Measurements from ENCODE around the gene ARHGAP20.
A peak's percentile ranks its signal among the peaks of the same experiment; 100 is the strongest.

ARHGAP20 gene

DNA sequence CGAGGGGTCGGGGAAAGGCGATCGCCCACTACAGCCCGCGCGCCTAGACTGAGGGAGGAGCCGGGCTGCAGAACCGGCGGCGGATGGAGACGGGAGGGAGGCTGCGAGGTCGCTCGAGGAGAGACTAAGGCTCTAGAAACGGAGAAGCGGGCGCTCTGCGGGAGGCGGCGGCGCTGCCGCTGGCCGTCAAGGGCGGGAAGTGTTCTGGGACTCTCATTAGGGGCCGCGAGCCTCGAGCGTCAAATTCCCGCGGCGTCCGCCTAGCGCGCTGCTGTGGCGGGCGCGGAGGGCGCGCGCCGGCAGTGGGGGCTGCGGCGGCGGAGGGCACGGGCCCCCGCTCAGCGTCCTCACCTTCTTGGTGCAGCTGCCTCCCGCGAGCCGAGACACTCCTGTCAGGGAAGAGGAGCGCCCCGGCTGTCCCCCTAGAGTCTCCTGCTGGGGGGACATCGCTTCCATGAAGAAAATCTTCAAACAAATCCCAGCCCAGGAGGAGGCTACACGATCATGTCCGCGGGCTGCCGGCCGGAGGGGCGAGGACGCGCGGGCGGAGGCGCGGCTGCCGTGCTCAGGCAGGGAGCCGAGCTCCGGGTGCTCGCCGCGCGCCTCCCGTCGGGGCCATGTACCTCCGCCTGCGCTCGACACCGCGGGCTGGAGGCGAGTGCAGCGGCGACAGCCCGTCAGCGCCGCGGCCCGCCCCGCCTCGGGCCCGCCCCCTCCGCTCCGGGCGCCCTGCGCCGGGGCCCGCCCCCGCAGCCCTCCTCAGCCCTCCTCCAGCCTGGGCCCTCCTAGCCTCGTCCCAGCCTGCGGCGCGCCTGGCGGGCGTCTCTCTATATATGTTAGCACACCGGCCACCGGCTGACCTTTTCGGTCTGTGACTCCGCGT, at the start of gene ARHGAP20:
TSS of gene ARHGAP20 (minus strand) at position 662 of the 883 bp plus-strand sequence. CDS start at position 456, 206 bp downstream.
- peak; percentile 53 for DNase-seq

DNA sequence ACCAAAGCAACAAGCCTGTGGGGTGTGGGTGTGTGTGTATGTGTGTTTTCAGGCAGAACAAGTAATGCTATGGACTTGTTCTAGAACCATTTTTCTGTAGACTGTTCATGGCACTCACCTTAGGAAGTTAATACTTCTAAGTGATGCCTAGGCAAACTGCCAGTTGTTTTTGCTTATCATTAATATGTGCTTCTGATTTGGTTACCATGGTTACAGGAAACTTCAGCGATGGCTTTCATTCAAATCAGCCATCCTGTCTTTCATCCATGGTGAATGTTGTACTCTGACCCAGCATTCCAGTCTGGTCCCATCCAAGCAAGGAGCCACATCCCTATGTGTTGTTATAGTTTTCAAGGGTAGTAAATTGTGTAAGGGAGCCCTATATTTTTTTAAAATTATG, 49.8 kb upstream of the ARHGAP20 start:
- peak; percentile 37 for DNase-seq

DNA sequence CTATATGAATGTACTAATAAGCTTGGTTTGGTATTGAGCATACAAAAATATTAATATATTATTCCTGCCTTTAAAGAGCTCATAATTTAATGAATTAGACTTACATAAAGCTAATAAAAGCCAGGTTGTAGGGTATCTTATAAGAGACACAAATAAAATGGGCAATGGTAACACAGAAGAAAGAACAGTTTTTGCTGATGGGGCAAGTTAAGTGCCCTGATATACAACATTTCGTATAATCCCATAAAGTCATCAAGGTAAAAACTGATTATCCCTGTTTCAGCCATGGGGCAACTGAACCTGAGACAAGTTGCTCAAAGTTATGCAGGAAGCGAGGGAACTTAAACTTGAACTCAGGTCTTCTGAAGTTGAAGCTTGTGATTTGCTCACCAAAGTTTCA, 48.9 kb upstream of the ARHGAP20 start:
- DNase-seq = no peak

GRCh38 chr11:110759972-110760381, 47.7 kb upstream of the ARHGAP20 start:
- peak; percentile 27 for DNase-seq

GRCh38 chr11:110757962-110758755, 45.9 kb upstream of the ARHGAP20 start:
- no peak for DNase-seq

DNA sequence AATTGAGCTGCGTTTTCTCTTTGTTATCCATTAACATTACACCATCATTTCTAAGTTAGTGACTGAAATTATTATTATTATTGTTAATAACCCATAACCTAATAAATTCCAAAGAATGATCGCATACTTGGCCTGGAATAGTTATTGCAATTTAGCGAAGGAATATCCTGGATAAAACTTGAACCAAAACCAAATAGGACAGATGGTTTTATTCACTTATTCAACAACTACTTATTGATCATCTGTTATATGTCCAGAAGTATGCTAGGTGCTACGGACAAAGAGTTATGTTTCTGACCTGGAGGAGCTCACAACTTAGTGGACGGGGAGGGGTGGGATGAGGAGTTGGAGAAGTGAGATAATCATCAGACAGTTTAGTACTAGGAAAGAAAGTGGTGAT, 44.8 kb upstream of the ARHGAP20 start:
- no peak for DNase-seq

DNA sequence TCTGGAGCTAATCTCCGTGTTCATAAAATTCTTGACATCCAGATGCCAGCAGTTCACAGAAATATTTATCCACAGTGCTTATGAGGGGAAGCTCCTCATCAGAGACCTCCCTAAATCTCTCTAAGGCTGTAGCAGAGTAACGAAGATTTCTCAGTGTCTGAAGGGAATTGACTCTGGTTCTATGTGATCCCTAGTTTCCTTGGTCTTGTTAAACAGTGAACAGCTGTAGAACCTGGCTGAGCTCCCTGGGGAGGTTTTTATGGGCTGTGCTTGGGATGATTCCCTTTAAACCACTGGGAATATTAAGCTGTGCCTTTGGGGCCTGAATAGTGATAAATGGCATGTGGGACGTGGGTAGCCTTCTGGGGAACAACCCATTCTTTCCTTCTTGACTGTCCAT, 43.7 kb upstream of the ARHGAP20 start:
- peak; percentile 82 for DNase-seq

DNA sequence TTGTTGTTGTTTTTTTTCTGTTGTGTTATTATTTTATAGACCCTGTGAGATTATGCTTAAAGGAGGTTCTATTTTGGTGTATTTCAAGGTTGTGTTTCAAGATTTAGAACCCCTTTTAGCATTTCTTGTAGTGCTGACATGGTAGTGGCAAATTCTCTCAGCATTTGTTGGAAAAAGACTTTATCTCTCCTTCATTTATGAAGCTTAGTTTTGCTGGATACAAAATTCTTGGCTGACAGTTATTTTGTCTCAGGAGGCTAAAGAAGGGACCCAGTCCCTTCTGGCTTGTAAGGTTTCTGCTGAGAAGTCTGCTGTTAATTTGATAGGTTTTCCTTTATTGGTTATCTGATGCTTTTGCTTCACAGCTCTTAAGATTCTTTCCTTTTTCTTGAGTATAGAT, 40.7 kb upstream of the ARHGAP20 start:
- DNase-seq = no peak

DNA sequence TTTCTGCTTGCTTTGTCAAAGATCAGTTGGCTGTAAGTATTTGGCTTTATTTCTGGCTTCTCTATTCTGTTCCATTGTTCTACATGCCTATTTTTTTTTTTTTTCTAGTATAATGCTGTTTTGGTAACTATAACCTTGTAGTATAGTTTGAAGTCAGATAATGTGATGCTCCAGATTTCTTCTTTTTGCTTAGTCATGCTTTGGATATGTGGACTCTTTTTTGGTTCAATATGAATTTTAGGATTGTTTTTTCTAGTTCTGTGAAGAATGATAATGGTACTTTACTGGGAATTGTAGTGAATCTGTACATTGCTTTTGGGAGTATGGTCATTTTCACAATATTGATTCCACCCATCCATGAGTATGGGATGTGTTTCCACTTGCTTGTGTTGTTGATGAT, 37.9 kb upstream of the ARHGAP20 start:
- DNase-seq = no peak

- DNase-seq = no peak
Observed at GRCh38 chr11:110747531-110747930, 35.3 kb upstream of the ARHGAP20 start.

DNA sequence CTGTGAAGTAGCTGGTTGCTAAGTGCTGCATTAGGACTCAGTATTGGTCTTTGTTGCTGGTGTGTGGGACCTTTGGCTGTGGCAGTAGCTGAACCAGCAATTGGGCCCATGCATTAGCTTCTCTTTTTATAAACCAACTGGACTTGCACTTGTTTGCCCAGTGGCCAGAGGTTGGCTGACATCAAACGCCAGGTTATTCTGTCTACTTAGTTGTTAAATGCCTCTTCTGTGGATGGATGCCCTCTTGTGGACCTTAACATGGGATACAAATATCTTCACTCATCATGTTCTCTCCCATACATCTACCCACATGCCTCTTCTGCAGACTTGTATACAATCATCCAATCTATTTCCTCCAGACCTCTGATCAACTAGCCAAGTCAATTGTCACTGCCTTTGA, 26.4 kb upstream of the ARHGAP20 start:
- no peak for DNase-seq

DNA sequence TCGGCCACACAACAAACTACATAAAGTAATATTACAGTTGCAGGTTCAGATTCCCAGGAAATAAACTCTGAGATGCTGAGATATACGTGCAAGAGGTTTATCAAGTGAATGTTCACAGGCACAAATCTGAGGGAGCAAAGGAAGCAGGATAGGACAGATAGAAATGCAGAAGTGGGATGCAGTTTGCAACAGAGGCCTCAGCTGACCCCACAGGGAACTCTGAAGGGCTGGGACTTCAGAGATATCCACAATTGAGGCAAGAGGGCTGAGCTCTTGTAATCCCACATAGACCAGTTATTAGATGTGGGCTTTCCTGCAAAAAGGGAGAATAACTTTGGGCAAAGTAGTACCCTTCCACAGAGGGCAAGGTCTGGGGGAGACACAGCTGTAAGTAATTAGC, 25.4 kb upstream of the ARHGAP20 start:
- DNase-seq = no peak

GRCh38 chr11:110736171-110736553, 23.9 kb upstream of the ARHGAP20 start:
- no peak for DNase-seq

- no peak for DNase-seq
Observed at GRCh38 chr11:110735455-110736170, 23.4 kb upstream of the ARHGAP20 start.

GRCh38 chr11:110734790-110735189, 22.6 kb upstream of the ARHGAP20 start:
- no peak for DNase-seq

DNA sequence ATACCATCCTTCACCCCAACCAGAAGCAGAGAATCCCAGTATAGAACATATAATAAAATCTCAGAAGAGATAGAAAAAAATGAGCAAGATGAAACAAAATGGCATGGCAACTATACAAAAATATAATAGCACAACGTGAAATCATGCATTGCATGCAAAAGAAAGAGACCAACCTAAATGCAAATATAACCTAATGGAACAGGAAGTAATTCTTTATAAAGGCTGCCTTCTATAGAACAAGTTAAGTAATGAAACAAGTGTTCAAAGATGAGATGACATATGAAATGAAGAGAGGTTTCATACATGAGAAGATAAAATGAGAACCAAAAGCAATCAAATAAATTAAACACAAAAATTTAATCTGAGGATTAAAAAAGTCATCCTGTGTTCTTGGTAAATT, 18.5 kb upstream of the ARHGAP20 start:
- DNase-seq = no peak

GRCh38 chr11:110728883-110729282, 16.6 kb upstream of the ARHGAP20 start:
- DNase-seq = no peak

DNA sequence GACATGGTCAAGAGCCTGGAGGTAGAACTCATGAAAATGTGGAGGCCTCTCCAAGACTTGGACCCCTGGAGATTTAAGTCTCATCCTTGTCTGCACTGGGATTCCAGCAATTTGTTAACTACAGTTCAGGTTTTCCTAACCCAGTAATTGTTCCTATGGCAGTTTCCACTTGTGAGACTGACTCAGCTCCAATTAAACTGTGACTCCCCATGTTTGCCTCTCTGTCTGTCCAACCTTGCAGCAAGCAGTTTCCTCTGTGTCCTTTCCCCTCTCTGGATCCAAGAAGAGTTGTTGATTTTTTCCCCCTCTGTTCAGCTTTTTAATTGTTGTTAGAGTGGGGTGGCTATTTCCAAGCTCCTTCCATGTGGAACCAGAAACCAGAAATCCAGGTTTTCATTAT, 16.2 kb upstream of the ARHGAP20 start:
- DNase-seq = no peak

DNA sequence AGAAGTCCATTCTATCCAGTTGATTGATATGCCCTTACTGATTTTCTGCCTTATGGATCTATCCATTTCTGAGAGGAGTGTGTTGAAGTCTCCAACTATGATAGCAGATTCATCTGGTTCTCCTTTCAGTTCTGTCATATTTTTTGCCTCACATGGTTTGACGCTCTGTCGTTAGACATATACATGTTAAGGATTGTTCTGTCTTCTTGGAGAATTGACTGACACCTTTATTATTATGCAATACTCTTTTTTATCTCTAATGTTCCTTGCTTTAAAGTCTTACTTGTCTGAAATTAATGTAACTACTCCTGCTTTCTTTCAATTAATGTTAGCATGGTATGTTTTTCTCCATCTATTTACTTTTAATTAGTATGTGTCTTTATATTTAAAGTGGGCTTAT, 12.1 kb upstream of the ARHGAP20 start:
- DNase-seq = no peak

DNA sequence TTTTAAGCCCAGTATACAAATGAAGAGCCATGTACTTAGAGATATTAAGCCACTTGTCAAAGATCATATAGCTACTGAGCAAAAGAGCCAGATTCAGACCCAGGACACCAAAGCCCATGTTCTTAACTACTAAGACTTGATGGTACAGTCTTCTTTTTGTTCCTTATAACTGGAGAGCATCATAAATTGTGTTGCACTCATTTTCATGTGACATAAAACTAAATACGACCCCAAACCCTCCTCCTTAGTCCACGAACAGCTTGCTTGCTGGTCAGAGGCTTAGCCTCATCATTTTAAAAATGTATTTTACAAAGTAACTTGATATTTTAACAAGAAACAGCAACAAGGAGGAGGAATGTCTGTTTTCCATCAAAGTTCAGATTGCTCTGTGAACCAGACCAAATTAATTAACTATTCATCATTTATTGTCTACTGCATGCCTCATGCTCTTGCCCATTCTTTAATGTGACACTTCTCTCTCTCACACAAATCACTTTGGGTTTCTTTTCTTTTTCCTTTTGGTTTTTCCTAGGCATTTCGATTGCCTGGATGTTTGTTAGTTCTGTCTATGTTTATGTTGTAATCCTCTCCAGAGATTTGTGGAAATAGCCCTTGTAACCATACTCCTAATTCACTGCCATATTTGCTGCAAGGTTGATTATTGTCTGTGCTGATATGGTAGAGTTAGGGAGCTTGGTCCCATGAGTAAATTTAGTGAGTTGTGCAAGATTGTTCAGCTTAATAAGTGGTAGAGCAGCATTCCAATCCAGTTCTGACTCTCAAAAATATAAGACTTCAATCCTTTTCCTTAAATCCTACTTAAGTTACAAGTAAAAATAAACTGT, 8.4 kb upstream of the ARHGAP20 start:
- DNase-seq = no peak

- no peak for DNase-seq
Observed at GRCh38 chr11:110716361-110716760, 4.1 kb upstream of the ARHGAP20 start.

DNA sequence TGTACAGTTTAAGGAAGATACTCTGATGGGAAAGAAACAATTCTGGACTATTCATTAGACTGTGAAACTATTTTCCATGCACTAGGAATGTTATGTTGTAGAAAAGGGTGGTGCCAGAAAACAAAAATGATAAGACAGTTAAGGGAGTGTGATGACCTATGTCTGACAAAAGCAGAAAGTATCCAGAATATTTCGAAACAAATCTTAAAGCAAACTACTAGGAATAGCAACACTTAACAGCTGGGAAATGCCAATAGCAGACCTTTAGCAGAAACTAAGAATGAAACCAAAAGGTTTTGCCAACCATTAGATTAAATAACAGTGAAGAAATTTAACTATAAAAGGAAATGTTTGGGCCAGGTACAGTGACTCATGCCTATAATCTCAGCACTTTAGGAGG, 3.3 kb upstream of the ARHGAP20 start:
- DNase-seq = no peak

GRCh38 chr11:110713449-110713776, 1.2 kb upstream of the ARHGAP20 start:
- no peak for DNase-seq
